ENCODE results near the gene OGT. TPM values are rescaled to one million over a fixed set of nuclear protein-coding genes. Genes with fewer than 3 reads are reported as not detected.

OGT gene
- polyA plus RNA-seq, 1 experiment = 252 TPM

- POLR2A ChIA-PET = interaction anchor here (0.6 kb wide), 1 partner anchor 54 kb away, joined by 4 read pairs; no protein-coding TSS in a partner anchor
Observed at GRCh38 chrX:71536285-71536684, 3.4 kb downstream of the OGT start.

GRCh38 chrX:71537743-71538142, 4.8 kb downstream of the OGT start:
- no peak overlapping the region for H3K4me3 ChIP-seq (ENCODE audit: low read depth, low read length)
- no peak overlapping the region for H3K27ac ChIP-seq (ENCODE audit: low read depth, low read length)
- ChIA-PET POLR2A (no interaction called here), CTCF (no interaction called here)
- no peaks in the 10 kb centered on the region for H3K27me3 ChIP-seq (ENCODE audit: control insufficient read depth, insufficient read depth, low read length)
- no peaks in the 10 kb centered on the region for H3K9me3 ChIP-seq (ENCODE audit: control insufficient read depth, insufficient read depth, low read length)
- no peak for TF ChIP-seq CTCF (IDR thresholded peaks at IDR 0.05; ENCODE audit: low read depth, low read length)
- DNase-seq (ENCODE audit: low read depth, low spot score) = no peak

More at GRCh38 chrX:71536285-71536684, 3.4 kb downstream of the OGT start:
- Histone ChIP-seq H3K27me3 (ENCODE audit: control insufficient read depth, insufficient read depth, low read length) (no peaks in the 10 kb centered on the region), H3K27ac (ENCODE audit: low read depth, low read length) (no peak overlapping the region), H3K4me3 (ENCODE audit: low read depth, low read length) (peak overlapping the region; percentile 91), H3K9me3 (ENCODE audit: control insufficient read depth, insufficient read depth, low read length) (no peaks in the 10 kb centered on the region)
- TF ChIP-seq CTCF (IDR thresholded peaks at IDR 0.05; ENCODE audit: low read depth, low read length) = no peak
- no peak for DNase-seq (ENCODE audit: low read depth, low spot score)
- CTCF ChIA-PET = interaction anchor here (0.5 to 0.7 kb wide), 3 partner anchors 19 to 766 kb away, joined by 3 to 6 read pairs (median 4); no protein-coding TSS in a partner anchor

- CTCF ChIA-PET = no interaction called here
- no peak overlapping the region for H3K27ac ChIP-seq (ENCODE audit: low read depth, low read length)
- H3K9me3 ChIP-seq (ENCODE audit: control insufficient read depth, insufficient read depth, low read length) = no peaks in the 10 kb centered on the region
- DNase-seq (ENCODE audit: low read depth, low spot score) = no peak
- no peak for TF ChIP-seq CTCF (IDR thresholded peaks at IDR 0.05; ENCODE audit: low read depth, low read length)
- POLR2A ChIA-PET = no interaction called here
- no peak overlapping the region for H3K4me3 ChIP-seq (ENCODE audit: low read depth, low read length)
- no peaks in the 10 kb centered on the region for H3K27me3 ChIP-seq (ENCODE audit: control insufficient read depth, insufficient read depth, low read length)
Observed at GRCh38 chrX:71540801-71541200, 7.9 kb downstream of the OGT start.

- Histone ChIP-seq H3K9me3 (ENCODE audit: control insufficient read depth, insufficient read depth, low read length) (no peaks in the 10 kb centered on the region), H3K27me3 (ENCODE audit: control insufficient read depth, insufficient read depth, low read length) (no peaks in the 10 kb centered on the region), H3K27ac (ENCODE audit: low read depth, low read length) (peak overlapping the region; percentile 54), H3K4me3 (ENCODE audit: low read depth, low read length) (no peak overlapping the region)
- DNase-seq (ENCODE audit: low read depth, low spot score) = no peak
- no peak for TF ChIP-seq CTCF (IDR thresholded peaks at IDR 0.05; ENCODE audit: low read depth, low read length)
- ChIA-PET CTCF (no interaction called here), POLR2A (interaction anchor here (1.6 kb wide), 1 partner anchor 8 kb away, joined by 10 read pairs; the partner anchor contains the start of gene OGT)
Observed at GRCh38 chrX:71541210-71542022, 8.5 kb downstream of the OGT start.

- no peak for TF ChIP-seq CTCF (IDR thresholded peaks at IDR 0.05; ENCODE audit: low read depth, low read length)
- ChIA-PET CTCF (interaction anchor here (0.6 kb wide), 1 partner anchor 10 kb away, joined by 3 read pairs; no protein-coding TSS in a partner anchor), POLR2A (interaction anchor here (1.6 kb wide), 1 partner anchor 9 kb away, joined by 10 read pairs; the partner anchor contains the start of gene OGT)
- Histone ChIP-seq H3K27me3 (ENCODE audit: control insufficient read depth, insufficient read depth, low read length) (no peaks in the 10 kb centered on the region), H3K27ac (ENCODE audit: low read depth, low read length) (no peak overlapping the region), H3K4me3 (ENCODE audit: low read depth, low read length) (no peak overlapping the region), H3K9me3 (ENCODE audit: control insufficient read depth, insufficient read depth, low read length) (no peaks in the 10 kb centered on the region)
- no peak for DNase-seq (ENCODE audit: low read depth, low spot score)
Observed at GRCh38 chrX:71542411-71542810, 9.5 kb downstream of the OGT start.
